KOPT-K1 (cell line): ENCODE measurements around the gene CASTOR2.
"Not testable (repeated sequence)": the region's sequence is repeated elsewhere in the genome, so short reads cannot be mapped to it uniquely, and the experiment has no call there.

Experiments used
- H3K27ac ChIP-seq: fragments of 200-600 bp; sonication (generic); 2 replicates; pipeline ENCODE4 v1.5.1; 2016; ENCODE audit warnings: antibody characterized with exemption, mild to moderate bottlenecking, low read depth, low read length; ENCODE audit not compliant: poor library complexity, severe bottlenecking
- H3K36me3 ChIP-seq: fragments of 200-600 bp; sonication (generic); 2 replicates; pipeline ENCODE4 v1.5.1; 2017; ENCODE audit warnings: antibody characterized with exemption, mild to moderate bottlenecking, low read length, moderate library complexity; ENCODE audit not compliant: insufficient read depth
- H3K9me3 ChIP-seq: fragments of 200-600 bp; sonication (generic); 2 replicates; pipeline ENCODE4 v1.5.1; 2017; ENCODE audit warnings: antibody characterized with exemption, low read length, mild to moderate bottlenecking; ENCODE audit not compliant: insufficient read depth, poor library complexity, severe bottlenecking

CASTOR2 gene

GRCh38 chr7:74964511-74965119, at the start of gene CASTOR2:
Gene CASTOR2, plus strand, starts transcription at chr7:74964705. Its CDS starts 281 bp downstream, at chr7:74964986.
- not testable (repeated sequence) for H3K9me3 ChIP-seq
- peak within 1 kb of the TSS; percentile 40 for H3K27ac ChIP-seq

GRCh38 chr7:74922321-74922890, 42.1 kb upstream of the CASTOR2 start:
- H3K9me3 ChIP-seq, H3K27ac ChIP-seq, H3K36me3 ChIP-seq: not testable (repeated sequence)

More at GRCh38 chr7:74964511-74965119, at the start of gene CASTOR2:
- H3K36me3 ChIP-seq, result not testable (repeated sequence)

- not testable (repeated sequence) for H3K9me3 ChIP-seq, H3K27ac ChIP-seq, H3K36me3 ChIP-seq
These were observed 40.9 kb upstream of the CASTOR2 start for GRCh38 chr7:74923644-74924043.

- not testable (repeated sequence) for H3K9me3 ChIP-seq, H3K27ac ChIP-seq, H3K36me3 ChIP-seq
These were observed 37.5 kb upstream of the CASTOR2 start for GRCh38 chr7:74926968-74927367.

- H3K9me3 ChIP-seq, H3K27ac ChIP-seq, H3K36me3 ChIP-seq: not testable (repeated sequence)
These were observed 32.8 kb upstream of the CASTOR2 start for GRCh38 chr7:74931563-74932328.

- not testable (repeated sequence) for H3K27ac ChIP-seq, H3K36me3 ChIP-seq, H3K9me3 ChIP-seq
These were observed 25.1 kb upstream of the CASTOR2 start for GRCh38 chr7:74939429-74939828.

GRCh38 chr7:74941302-74942069, 23.0 kb upstream of the CASTOR2 start:
- not testable (repeated sequence) for H3K9me3 ChIP-seq, H3K36me3 ChIP-seq, H3K27ac ChIP-seq

GRCh38 chr7:74943923-74944322, 20.6 kb upstream of the CASTOR2 start:
- H3K9me3 ChIP-seq, H3K27ac ChIP-seq: not testable (repeated sequence)

GRCh38 chr7:74947741-74948140, 16.8 kb upstream of the CASTOR2 start:
- H3K9me3 ChIP-seq, H3K36me3 ChIP-seq, H3K27ac ChIP-seq: not testable (repeated sequence)

More at GRCh38 chr7:74943923-74944322, 20.6 kb upstream of the CASTOR2 start:
- not testable (repeated sequence) for H3K36me3 ChIP-seq

- H3K36me3 ChIP-seq, H3K9me3 ChIP-seq, H3K27ac ChIP-seq: not testable (repeated sequence)
These were observed 10.7 kb upstream of the CASTOR2 start for GRCh38 chr7:74953774-74954173.

GRCh38 chr7:74958328-74958727, 6.2 kb upstream of the CASTOR2 start:
- H3K27ac ChIP-seq, H3K36me3 ChIP-seq, H3K9me3 ChIP-seq: not testable (repeated sequence)

- H3K36me3 ChIP-seq, H3K9me3 ChIP-seq: not testable (repeated sequence)
- peak overlapping the region; percentile 40 for H3K27ac ChIP-seq
These were observed 598 bp upstream of the CASTOR2 start for GRCh38 chr7:74963704-74964510.

- not testable (repeated sequence) for H3K27ac ChIP-seq, H3K36me3 ChIP-seq, H3K9me3 ChIP-seq
These were observed 1.8 kb downstream of the CASTOR2 start for GRCh38 chr7:74966208-74966854.

- H3K9me3 ChIP-seq, H3K36me3 ChIP-seq, H3K27ac ChIP-seq: not testable (repeated sequence)
These were observed 2.4 kb downstream of the CASTOR2 start for GRCh38 chr7:74966909-74967308.
